PC-9 (cell line): ENCODE data around the gene TTC7B. TPM values are rescaled to one million over a fixed set of nuclear protein-coding genes. Genes with fewer than 3 reads are reported as not detected.

Experiments
- BruUV-seq: library from RNA; stranded (reverse); fragments of 400-500 nt; replicated peaks from 2 replicates; lab custom pipeline; 2021; lab: Mats Ljungman, UMichigan
- CTCF ChIA-PET: fragments of 300-600 bp; sonication (Branson Sonifier 250); formaldehyde crosslinking; loops from one replicate; lab custom pipeline; 2022; ENCODE audit warnings: antibody characterized with exemption; lab: Charles Lee
- POLR2A ChIA-PET: fragments of 300-600 bp; sonication (Branson Sonifier 250); formaldehyde crosslinking; loops from one replicate; lab custom pipeline; 2022; ENCODE audit warnings: antibody characterized with exemption; ENCODE audit not compliant: unreplicated experiment; lab: Charles Lee
- DNase-seq, 2 experiments: peaks; one replicate each; pipeline versions ENCODE4 v3.0.0 to v3.0.0-alpha.2; 2015 to 2022; ENCODE audit warnings: mixed read lengths in 1 of 2
- H2AFZ ChIP-seq: fragments of 200-600 bp; sonication (generic); 2 replicates; pipeline ENCODE4 v1.8.1; 2017; ENCODE audit warnings: antibody characterized with exemption
- H3F3A ChIP-seq: fragments of 200-600 bp; sonication (generic); 2 replicates; pipeline ENCODE4 v1.8.1; 2017; ENCODE audit warnings: antibody characterized with exemption, mild to moderate bottlenecking, low read depth; ENCODE audit not compliant: insufficient read depth
- H3K27ac ChIP-seq: fragments of 200-600 bp; sonication (generic); 2 replicates; pipeline ENCODE4 v1.6.1; 2016; ENCODE audit warnings: mixed run types
- H3K27me3 ChIP-seq: fragments of 200-600 bp; sonication (generic); 2 replicates; pipeline ENCODE4 v1.6.1; 2016; ENCODE audit warnings: low read depth, mixed run types; ENCODE audit not compliant: insufficient read depth
- H3K36me3 ChIP-seq: fragments of 200-600 bp; sonication (generic); 2 replicates; pipeline ENCODE4 v1.6.1; 2016; ENCODE audit warnings: low read depth, mixed run types
- H3K4me1 ChIP-seq: fragments of 200-600 bp; sonication (generic); replicated peaks from 2 replicates; pipeline ENCODE4 v1.6.1; 2016; ENCODE audit warnings: mixed run types; ENCODE audit not compliant: insufficient read depth
- H3K4me2 ChIP-seq: fragments of 200-600 bp; sonication (generic); 2 replicates; pipeline ENCODE4 v1.6.1; 2017; ENCODE audit warnings: mixed run types
- H3K4me3 ChIP-seq: fragments of 200-600 bp; sonication (generic); 2 replicates; pipeline ENCODE4 v1.6.1; 2016; ENCODE audit warnings: mixed run types
- H3K79me2 ChIP-seq: fragments of 200-600 bp; sonication (generic); 2 replicates; pipeline ENCODE4 v1.6.1; 2017; ENCODE audit warnings: low read depth, mixed run types
- H3K9me2 ChIP-seq: fragments of 200-600 bp; sonication (generic); 2 replicates; pipeline ENCODE4 v1.8.1; 2017; ENCODE audit warnings: mild to moderate bottlenecking; ENCODE audit not compliant: insufficient read depth
- H3K9me3 ChIP-seq: fragments of 200-600 bp; sonication (generic); 2 replicates; pipeline ENCODE4 v1.8.1; 2016; ENCODE audit warnings: low read depth; ENCODE audit not compliant: insufficient read depth
- H4K20me1 ChIP-seq: fragments of 200-600 bp; sonication (generic); 2 replicates; pipeline ENCODE4 v1.8.1; 2017; ENCODE audit not compliant: insufficient read depth
- CTCF ChIP-seq: fragments of 200-600 bp; sonication (generic); conservative IDR thresholded peaks from 2 replicates; pipeline ENCODE4 v1.6.1; 2017; ENCODE audit warnings: mixed run types, antibody characterized with exemption, mild to moderate bottlenecking, moderate library complexity
- EZH2 ChIP-seq: fragments of 200-600 bp; sonication (generic); IDR thresholded peaks from 2 replicates; pipeline ENCODE4 v1.8.0; 2017; ENCODE audit warnings: antibody characterized with exemption, low read depth
- intact Hi-C: fragments of 100-400 bp; cut with micrococcal nuclease; formaldehyde crosslinking; loops from one replicate; pipeline ENCODE4 v1.10.0; 2022; ENCODE audit not compliant: unreplicated experiment
- total RNA-seq: library from RNA; stranded (reverse); gene quantifications from 2 replicates; pipeline ENCODE4 v1.2.3, GENCODE V29; 2021

The TTC7B gene
- total RNA-seq, 1 experiment from 2014 or later = 6.8 TPM

- BruUV-seq = no TSS peak
- CTCF ChIA-PET = no interaction called here
- DNase-seq = no peak
- no peaks in the 10 kb centered on the region for H3K36me3 ChIP-seq
- no peaks in the 10 kb centered on the region for H4K20me1 ChIP-seq
- no peak overlapping the region for H3K4me3 ChIP-seq
- TF ChIP-seq CTCF = no peak
- no peak for TF ChIP-seq EZH2
- no peaks in the 10 kb centered on the region for H3K4me1 ChIP-seq
- H3K27me3 ChIP-seq = no peaks in the 10 kb centered on the region
- POLR2A ChIA-PET = no interaction called here
- intact Hi-C loops = no loop called here
- no peak overlapping the region for H3K27ac ChIP-seq
- H2AFZ ChIP-seq = no peak overlapping the region
- no peaks in the 10 kb centered on the region for H3K79me2 ChIP-seq
- no peak overlapping the region for H3K4me2 ChIP-seq
- no peaks in the 10 kb centered on the region for H3F3A ChIP-seq
- no peaks in the 10 kb centered on the region for H3K9me3 ChIP-seq
- H3K9me2 ChIP-seq = no peaks in the 10 kb centered on the region
Observed at GRCh38 chr14:90804292-90805083, 11.7 kb downstream of the TTC7B start.

GRCh38 chr14:90803249-90803648 is 13.0 kb downstream of the TTC7B start:
- H2AFZ ChIP-seq = no peak overlapping the region
- H3K79me2 ChIP-seq = no peaks in the 10 kb centered on the region
- no peaks in the 10 kb centered on the region for H3K4me1 ChIP-seq
- intact Hi-C loops = no loop called here
- no peak overlapping the region for H3K4me3 ChIP-seq
- CTCF ChIA-PET = no interaction called here
- BruUV-seq = no TSS peak
- no peak for DNase-seq
- no peak overlapping the region for H3K27ac ChIP-seq
- no peaks in the 10 kb centered on the region for H3F3A ChIP-seq
- no peak for TF ChIP-seq CTCF
- TF ChIP-seq EZH2 = no peak
- H3K4me2 ChIP-seq = no peak overlapping the region
- H3K9me2 ChIP-seq = no peaks in the 10 kb centered on the region
- no peaks in the 10 kb centered on the region for H3K9me3 ChIP-seq
- H3K27me3 ChIP-seq = no peaks in the 10 kb centered on the region
- POLR2A ChIA-PET = no interaction called here
- H3K36me3 ChIP-seq = no peaks in the 10 kb centered on the region
- no peaks in the 10 kb centered on the region for H4K20me1 ChIP-seq

- POLR2A ChIA-PET = no interaction called here
- Histone ChIP-seq H3K27ac (no peak overlapping the region), H3K9me2 (no peaks in the 10 kb centered on the region), H3K9me3 (no peaks in the 10 kb centered on the region), H3K36me3 (no peaks in the 10 kb centered on the region), H3F3A (no peaks in the 10 kb centered on the region), H3K27me3 (no peaks in the 10 kb centered on the region), H4K20me1 (no peaks in the 10 kb centered on the region), H2AFZ (no peak overlapping the region), H3K4me3 (no peak overlapping the region), H3K4me2 (no peak overlapping the region), H3K4me1 (no peaks in the 10 kb centered on the region; the same call in 1 of the 2 replicates), H3K79me2 (no peaks in the 10 kb centered on the region)
- no peak for DNase-seq
- BruUV-seq = no TSS peak
- CTCF ChIA-PET = no interaction called here
- intact Hi-C loops = no loop called here
- TF ChIP-seq EZH2 = no peak
- TF ChIP-seq CTCF = no peak
Observed at GRCh38 chr14:90799420-90799819, 16.8 kb downstream of the TTC7B start.
